Lung microvascular endothelial cell (primary cell): ENCODE measurements around the gene ZBTB46. TPM values are rescaled to one million over a fixed set of nuclear protein-coding genes. Genes with fewer than 3 reads are reported as not detected.

Experiments used
- DNase-seq, 2 donors: peaks; one replicate each; pipeline versions ENCODE4 v3.0.0 to v3.0.0-alpha.2; 2010; ENCODE audit warnings: low read depth in 2 of 2
- total RNA-seq: library from RNA; depleted of rRNA; stranded (reverse); fragments of >200 nt; gene quantifications from 2 replicates; pipeline ENCODE4 v1.2.1, GENCODE V29; 2014

ZBTB46 gene
- total RNA-seq, 1 donor from 2014 or later, result 46.4 TPM

DNA sequence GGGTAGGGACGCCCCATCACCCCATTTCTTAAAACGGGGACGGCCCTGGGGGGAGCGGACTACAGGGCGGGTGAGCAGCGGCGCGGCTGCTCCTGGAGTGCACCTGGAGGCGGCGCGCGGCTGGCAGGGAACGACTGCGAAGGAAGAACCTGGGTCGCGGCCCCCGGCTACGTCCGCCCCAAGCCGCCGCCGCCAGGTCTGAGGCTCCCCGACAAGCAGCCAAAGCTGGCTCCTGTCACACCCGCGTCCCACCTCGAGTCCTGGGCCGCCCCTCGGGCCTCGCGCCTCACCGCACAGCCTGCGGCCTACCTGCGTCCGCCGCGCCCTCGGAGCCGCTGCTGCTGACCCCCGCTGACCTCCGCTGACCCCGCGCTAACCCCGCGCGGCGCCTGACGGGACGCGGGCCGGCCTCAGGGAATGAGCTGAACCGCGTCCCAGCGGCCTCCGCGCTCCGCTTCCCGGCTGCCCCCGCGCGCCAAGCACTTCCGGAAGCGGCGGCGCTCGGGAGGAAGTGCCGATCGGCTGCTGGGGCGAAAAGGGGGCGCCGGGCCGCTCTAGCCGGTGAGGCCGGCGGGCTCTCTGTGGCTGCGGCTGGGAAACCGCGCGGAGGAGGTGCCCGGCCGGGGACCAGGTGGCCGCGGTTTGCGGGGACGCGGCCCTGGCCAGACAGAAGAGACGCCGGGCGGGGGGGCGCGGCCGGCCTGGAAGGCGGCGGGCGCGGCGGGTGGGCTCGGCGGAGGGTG, 123.3 kb downstream of the ZBTB46 start, which contains the start of the genes ARFRP1 and ZGPAT:
ARFRP1 (minus strand) TSS at position 419 of the 743 bp plus-strand sequence. CDS start 885 bp downstream, outside the sequence.
ZGPAT (plus strand) TSS at position 482 of the 743 bp plus-strand sequence. CDS start 542 bp downstream, outside the sequence.
- peak; percentile 88 to 89 for DNase-seq

DNA sequence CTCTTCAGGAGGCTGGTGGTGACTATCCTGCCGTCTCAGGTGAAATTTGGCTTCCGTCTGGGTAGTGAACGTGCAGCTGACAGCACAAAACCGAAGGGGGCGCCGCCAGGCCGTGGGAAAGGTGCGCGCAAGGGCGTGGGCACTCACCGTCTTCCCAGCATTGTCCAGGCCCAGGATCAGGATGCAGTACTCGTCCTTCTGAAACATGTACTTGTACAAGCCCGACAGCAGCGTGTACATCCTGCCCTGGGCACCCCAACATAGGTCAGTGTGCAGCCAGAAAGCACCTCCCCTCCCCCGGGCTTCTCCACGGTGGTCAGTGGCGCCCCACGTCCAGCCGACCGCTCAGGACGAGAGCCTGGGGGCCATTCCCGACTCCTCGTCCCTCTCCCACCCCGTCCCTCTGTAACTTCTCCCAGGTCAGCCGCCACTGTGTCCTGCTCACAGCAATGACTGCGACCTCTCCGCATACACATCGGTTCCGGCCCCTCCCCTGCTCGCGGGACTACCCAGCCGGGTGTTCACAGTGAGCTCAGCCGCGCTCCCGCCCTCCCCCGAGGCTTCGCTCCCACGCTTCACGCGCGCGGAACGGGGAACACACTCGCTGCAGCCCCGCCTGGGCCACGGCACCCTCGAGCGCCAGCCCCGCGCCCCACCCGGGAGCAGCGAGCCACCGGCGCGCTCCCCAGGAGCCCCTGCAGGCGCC, 124.1 kb downstream of the ZBTB46 start:
- peak; percentile 64 to 72 for DNase-seq

DNA sequence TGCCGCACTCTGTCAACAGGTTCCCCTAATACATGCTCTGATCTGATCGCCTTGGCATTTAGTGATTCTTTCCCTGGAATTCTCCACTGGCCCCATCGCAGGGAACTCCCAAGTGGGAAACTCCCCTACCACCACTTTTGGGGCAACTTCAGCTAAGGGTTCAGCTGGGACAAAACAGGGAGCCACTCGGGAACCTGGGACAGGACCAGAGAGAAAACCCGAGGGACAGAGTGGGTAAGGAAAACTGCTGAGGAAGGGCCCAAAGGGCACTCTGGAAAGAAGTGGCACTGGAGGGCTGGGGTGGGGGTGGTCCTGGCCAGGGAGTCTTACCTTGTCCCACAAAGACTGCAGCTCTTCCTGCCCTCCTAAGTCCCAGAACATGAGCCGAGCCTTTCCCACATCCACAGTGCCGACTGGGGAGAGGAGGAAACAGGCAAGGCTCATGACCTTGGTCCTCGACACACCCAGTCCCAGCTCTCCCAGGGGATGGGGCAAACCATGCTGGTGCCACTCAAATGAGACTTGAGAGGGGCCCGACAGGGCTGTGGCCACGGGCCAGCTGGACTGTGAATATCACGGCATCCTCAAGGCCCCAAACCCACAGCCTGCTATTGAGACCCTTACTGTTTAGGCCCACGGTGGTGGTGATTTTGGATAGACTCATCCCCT, 124.9 kb downstream of the ZBTB46 start:
- DNase-seq, result peak in 1 of 2 donors; percentile 1

DNA sequence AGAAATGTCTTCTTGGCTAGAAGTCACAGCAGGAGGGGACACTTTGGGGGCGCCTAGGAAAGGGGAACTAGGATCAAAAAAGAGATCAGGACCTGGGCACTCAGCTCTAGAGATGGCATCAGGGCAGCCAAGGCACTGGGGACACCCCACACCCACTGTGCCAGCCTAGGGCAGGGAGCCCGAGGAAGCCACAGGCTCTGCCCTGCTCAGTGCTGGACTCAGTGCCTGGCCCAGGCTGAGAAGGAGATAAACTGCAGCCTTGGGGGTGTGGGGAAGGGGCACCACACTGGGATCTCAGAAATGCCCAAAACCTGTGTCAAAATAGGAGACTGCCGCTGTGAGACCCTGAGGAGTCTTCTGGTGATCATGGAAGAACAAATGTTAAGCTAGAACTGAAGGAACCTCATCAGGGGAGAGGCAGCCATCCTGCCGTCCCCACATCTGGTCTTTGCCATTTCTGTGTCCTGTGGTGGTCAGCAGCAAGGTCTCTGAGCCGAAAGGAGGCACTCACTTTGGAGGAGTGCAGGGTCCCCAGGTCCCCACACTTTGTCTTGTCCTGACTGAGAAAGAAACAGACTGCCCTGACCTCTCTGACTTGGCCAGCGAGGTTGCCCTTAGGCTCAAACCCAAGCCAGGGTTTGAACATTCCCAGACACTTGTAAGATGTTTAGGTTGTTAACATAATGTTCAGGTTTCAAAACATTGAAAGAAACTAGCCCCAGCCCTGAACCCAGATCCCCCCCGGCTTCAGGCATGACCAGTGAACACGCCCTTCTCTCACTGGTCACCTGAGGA, 125.6 kb downstream of the ZBTB46 start:
- no peak for DNase-seq

DNA sequence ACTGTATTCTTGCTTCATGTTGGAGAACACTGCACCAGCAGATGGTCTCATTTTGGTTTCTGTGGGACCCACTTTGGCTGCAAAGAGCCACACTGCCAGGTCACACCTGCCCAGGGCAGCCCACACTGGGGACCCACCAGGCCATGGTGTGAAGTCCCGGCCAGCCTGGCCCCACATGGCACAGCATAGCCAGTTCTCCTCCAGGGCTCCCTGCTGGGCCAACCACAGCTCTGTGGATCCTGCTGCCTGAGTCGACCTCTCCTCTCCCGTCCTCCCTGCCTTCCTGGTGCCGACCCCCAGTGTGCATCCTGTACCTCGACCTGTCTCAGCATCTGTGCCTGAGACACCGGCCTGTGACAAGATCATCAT, 126.3 kb downstream of the ZBTB46 start:
- peak in 1 of 2 donors; percentile 0 for DNase-seq

DNA sequence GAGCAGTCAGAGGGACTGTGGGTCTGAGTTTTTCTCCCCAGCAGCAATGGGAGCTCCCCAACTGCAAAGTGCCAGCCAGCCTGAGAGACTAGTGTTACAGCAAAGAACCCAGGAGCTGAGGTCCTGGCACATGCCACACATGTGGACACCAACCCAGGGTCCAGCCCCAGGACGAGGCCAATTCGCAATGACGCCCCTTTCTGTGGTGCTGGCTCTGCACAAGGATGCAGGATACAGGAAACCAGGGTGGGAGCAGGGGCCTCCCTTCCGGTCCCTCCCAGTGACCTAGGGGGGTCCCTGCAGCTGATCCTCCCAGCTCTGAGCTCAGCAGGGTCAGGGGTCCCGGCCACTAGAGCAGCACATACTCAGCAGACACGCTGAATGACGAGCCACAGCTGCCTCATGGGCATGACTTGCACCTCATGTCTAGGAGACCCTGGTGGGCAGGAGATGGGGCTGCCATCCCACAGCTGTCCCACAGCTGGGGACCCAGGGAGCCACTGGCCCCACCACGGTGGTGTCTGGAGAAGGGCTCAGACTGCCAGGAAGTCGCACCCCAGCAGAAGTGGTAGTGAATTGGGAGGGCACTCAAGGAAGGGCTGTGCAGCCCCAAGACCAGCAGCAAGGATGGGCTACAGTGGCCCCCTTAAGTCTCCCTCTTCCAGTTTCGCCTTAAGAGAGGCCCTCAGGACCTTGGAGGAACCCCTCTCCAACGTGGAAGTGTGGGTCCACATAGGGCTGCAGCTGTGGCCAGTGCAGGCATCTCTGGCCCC, 126.9 kb downstream of the ZBTB46 start:
- peak in 1 of 2 donors; percentile 0 for DNase-seq

DNA sequence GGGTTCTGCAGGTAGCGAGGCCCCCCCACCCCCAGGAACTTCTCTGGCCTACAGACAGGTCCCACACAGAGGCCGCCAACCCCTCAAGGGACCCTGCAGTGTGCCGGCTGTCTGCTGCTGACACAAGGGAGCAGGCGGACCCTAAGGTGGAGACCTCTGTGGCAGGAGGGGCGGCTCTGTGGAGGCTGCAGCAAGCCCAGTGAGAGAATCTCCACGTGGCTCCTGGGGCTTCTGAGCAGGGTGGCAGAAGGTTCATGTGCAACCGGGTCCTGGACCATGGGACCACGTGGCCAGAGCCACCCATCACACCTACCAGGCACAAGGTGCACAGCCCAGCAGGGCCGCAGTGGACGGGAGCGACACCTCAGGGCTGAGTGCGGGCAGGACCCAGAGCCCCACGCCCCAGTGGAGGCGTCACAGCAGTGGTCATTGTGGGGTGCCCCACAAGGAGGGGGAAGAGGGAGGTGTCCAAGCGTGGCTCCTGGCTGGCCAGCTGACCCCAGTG, 127.5 kb downstream of the ZBTB46 start:
- no peak for DNase-seq

DNA sequence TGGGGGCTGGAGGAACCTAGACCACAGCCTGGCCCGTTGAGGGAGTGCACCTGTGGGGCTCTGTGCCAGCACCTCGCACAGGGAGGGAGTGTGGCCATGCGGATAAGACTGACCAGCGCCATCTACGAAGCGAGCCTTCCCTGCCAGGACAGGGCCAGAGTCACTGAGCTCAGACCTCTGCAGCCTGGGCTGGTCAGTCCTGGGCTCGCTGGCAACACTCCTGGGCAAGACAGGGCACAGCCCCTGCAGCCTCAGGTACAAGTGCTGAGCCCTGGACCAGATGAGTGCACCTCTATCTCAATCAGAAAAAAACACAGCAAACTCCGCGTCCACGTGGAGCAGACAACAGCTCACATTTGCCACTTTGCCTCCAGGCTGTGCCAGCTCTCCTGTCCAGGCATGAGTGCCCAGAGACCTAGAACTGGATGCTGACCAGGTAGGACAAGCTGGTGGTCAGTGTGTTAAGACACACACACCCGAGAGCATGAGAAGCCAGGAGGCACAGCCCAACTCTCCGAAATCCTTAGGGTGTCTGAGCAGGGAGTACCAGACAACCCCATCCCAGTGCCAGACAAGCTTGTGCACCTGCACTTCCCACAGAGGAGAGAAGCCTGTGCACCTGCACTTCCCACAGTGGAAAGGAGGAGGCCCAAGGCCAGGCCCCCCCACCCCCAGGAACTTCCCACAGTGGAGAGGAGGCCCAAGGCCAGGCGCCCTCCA, 128.2 kb downstream of the ZBTB46 start:
- DNase-seq, result no peak

DNA sequence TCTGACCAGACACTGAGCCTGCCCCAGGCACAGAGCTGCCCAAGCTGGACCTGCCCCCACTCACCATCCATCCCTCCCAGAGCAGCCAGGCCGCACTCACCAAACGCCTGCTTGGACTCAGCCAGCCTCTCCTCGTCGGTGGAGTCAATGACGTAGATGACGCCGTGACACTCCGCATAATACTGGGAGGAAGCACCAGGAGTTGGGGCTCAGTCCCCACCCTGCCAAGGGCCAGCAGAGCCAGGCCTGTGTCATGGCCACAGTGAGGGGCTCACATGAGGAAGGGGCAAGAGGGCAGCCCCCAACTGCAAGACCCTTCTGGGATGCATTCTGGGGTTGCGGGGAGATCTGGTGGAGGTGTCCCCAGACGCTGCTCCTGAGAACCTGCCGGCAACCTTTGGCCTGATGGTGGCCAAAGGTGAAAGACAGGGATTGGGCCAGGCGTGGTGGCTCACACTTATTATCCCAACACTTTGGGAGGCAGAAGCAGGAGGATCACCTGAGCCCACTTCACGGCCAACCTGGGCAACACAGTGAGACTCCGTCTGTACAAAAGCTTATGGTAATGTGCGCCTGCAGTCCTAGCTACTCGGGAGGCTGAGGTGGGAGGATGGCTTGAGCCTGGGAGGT, 128.9 kb downstream of the ZBTB46 start:
- DNase-seq, result peak in 1 of 2 donors; percentile 2

DNA sequence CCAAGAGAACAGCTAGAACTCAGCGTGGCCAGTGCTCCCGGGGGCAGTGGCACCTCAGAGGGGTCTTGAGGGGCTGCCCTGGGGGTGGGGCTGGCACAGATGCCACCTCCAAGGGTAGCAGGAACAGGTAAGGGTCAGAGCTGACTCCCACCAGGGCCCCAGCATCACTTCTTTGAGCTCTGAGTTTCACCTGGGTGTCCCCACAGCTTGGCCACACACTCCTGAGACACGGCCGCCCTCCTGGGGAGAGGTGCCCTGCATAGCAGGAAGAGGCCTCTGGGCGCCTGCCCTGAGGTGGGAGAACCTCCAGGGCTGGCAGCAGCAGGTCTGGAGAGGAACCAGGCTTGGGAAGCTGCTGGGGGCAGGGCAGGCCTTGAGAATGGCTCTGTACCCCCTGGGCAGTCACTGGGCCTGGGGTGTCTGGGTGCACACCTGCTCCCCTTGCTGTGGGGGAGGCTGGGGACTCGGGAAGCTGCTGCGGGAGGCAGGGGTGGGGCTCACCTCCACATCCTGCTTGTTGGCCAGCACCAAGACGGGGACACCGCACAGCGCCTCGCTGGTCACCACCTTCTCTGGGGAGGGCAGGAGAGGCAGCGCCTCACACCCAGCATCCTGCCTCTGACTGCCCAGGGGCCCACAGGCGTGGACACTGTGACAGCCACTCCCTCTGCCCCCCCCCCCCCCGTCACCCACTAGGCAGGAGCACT, 129.6 kb downstream of the ZBTB46 start:
- DNase-seq, result peak in 1 of 2 donors; percentile 3

DNA sequence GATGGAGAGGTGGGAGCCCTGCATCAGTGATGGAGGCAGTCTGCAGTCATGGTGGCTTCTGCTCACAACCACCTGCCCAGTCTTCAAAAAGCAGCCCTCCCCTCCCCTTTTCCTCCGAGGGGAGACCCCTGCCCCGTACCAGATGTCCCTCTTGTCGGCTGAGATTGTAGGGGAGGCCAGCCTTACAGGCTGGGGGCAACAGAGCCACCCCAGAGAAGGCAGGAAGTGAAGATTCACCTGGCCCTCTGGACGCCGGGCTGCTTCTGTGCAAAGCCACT, 130.1 kb downstream of the ZBTB46 start:
- peak in 1 of 2 donors; percentile 2 for DNase-seq

DNA sequence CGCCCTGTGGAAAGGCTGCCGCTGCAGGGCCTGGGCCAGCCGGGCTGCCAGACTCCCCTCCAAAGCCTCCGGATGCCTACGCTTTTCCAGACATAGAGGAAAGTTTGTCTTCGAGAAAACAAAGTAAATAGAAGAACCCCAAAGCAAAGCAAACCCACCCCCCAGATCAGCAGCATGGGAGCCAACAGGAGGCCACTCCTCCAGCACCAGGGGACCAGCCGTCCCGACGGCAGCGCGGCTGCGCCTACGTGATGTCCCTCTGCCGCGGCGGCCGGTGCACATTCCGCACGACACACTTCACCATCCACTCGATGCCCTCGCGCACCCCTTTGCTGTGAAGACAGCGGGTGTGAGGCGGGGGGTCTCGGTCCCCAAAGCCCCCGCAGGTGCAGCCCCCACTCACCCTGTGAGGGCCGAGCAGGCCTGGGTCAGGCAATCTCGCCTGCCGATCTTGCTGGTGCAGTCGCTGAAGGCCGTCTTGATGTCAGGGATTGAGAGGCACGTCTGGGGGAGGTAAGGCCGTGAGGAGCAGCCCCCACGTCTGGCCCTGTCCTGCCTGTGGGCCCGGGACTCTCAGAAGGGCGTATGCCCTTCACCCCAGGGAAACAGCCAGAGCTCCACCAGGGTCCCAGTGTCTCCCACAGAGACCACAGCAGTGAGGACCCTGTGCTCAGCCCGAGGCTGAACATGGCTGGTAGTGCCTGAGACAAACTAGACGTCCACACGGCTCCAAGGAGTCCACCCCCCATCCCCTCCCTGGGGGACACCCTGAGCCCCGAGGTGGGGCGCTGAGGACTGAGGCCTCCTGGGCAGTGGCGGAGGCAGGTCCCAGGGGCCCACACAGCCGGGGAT, 130.6 kb downstream of the ZBTB46 start:
- peak in 1 of 2 donors; percentile 0 for DNase-seq

DNA sequence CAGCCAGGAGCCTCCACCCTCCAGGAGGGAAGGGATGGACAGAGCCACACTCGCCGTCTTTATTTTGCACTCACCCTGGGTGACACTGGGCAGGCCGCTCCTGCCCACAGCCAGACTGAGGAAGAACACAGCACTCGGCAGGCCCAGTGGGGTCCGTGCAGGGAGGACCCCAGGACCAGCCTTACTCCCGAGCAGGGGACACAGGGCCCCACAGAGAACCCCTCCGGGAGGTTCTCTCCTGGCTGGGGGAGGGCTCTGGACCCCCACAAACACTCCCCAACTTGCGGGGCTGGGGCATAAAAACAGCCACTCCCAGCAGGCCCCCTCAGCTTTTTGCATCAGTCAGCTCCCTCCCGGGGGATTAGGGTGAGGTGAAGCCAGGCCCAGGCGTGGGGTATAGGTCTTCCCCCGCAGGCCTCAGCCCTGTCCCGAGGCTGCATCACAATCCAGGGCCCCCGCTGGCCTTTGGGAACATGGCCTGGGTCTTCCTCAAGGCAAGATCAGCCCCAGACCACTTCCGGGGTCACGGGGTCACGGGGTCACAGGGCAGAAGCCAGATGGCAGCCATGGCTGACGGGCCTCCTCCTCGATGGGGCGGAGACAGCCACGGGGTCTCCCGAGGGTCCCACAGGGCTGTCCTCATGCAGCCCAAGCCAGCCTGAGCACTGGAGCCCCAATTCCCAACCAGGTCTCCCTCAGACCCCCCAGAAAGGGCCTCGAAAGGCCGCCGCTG, 131.4 kb downstream of the ZBTB46 start:
- peak in 1 of 2 donors; percentile 1 for DNase-seq

DNA sequence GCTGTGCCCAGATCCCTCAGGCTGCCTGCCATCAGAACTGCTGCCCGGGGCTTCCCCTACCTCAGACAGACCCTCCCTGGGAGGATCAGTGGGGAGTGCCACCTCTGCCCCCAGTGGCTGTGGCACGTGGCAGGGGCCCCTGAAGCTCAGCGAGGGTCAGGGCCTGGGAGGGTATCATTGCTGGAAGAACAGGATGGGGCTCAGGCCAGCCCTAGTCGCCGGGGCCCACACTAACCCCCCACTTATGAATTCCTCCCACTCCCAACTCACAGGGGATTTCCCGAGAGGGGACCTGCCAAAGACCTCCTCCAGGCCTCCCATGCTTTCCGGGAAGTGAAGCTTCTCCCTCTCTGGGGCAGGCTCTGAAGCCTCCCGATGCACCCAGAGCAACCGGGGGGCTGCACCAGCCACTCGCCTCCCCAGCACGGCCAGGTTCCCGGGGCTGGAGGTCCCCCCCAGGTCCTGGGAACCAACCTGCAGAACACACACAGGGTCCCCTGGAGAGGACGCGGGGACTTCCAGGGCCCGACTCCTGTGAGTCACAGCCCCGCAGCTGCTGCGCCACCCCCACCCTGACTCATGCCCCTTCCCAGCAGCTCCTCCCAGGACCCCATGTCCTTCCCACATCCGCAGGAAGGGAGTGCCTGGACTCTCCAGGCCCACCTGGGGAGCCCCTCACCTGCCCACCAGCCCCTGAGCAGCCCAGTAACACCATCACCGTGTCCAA, 132.2 kb downstream of the ZBTB46 start:
- DNase-seq, result peak; percentile 83 to 91

DNA sequence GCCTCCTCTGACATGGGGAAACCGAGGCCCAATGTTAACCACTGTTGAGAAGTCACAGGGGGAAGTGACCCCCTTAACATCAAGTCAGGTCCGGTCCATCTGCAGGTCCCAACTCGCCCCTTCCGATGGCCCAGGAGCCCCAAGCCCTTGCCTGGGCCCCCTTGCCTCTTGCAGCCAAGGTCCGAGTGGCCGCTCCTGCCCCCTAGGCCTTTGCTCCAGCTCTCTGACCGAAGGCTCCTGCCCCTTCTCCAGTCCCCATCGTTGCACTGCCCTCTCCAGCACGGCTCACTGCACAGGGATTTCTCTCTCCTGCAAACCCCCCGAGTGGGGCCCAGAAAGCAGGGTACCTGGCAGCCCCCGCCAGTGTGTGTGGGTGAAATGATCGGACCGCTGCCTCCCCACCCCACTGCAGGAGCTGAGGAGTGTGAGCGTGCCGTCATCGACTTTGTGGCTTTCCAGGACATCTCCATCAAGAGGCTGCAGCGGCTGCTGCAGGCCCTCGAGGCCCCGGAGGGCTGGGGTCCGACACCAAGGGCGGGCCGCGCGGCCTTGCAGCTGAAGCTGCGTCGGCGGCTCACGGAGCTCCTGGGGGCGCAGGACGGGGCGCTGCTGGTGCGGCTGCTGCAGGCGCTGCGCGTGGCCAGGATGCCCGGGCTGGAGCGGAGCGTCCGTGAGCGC, 133.1 kb downstream of the ZBTB46 start:
- DNase-seq, result peak in 1 of 2 donors; percentile 5

DNA sequence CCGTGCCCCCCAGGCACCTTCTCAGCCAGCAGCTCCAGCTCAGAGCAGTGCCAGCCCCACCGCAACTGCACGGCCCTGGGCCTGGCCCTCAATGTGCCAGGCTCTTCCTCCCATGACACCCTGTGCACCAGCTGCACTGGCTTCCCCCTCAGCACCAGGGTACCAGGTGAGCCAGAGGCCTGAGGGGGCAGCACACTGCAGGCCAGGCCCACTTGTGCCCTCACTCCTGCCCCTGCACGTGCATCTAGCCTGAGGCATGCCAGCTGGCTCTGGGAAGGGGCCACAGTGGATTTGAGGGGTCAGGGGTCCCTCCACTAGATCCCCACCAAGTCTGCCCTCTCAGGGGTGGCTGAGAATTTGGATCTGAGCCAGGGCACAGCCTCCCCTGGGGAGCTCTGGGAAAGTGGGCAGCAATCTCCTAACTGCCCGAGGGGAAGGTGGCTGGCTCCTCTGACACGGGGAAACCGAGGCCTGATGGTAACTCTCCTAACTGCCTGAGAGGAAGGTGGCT, 133.7 kb downstream of the ZBTB46 start:
- peak in 1 of 2 donors; percentile 12 for DNase-seq
